Measurements from ENCODE around the gene ITIH4. TPM values are rescaled to one million over a fixed set of nuclear protein-coding genes. Genes with fewer than 3 reads are reported as not detected.

Gene ITIH4
- total RNA-seq, 1 experiment from 2014 or later = 4.1 TPM

- DNase-seq = no peak
- peaks cover 4% of the 10 kb centered on the region for H3K4me1 Mint-ChIP-seq (ENCODE audit: low read depth, unreplicated experiment)
- Histone ChIP-seq H3K4me3 (ENCODE audit: low read depth, low read length) (no peak overlapping the region), H3K27me3 (replicated peaks; ENCODE audit: control insufficient read depth, insufficient read depth, low read length) (no peaks in the 10 kb centered on the region), H3K36me3 (ENCODE audit: control insufficient read depth, insufficient read depth, low read length) (no peaks in the 10 kb centered on the region), H3K9me3 (no peaks in the 10 kb centered on the region), H3K4me1 (no peaks in the 10 kb centered on the region)
- ChIA-PET CTCF (interaction anchor here (1.2 kb wide), 1 partner anchor 18 kb away, joined by 5 read pairs; no protein-coding TSS in a partner anchor), POLR2A (no interaction called here)
- no peak for TF ChIP-seq CTCF (IDR thresholded peaks at IDR 0.05; ENCODE audit: insufficient read depth in 1 of 2, low read depth in 1 of 2, low read length in 1 of 2, severe bottlenecking in 1 of 2, unreplicated experiment in 1 of 2)
- no peak overlapping the region for H3K27ac Mint-ChIP-seq (ENCODE audit: unreplicated experiment)
- no peaks in the 10 kb centered on the region for H3K9me3 Mint-ChIP-seq (ENCODE audit: unreplicated experiment)
- no peak overlapping the region for H3K4me3 Mint-ChIP-seq (ENCODE audit: unreplicated experiment)
- H3K36me3 Mint-ChIP-seq (ENCODE audit: insufficient read depth, unreplicated experiment) = no peaks in the 10 kb centered on the region
- intact Hi-C loops (cut with micrococcal nuclease; ENCODE audit: unreplicated experiment) = no loop called here
- no TSS peak for BruUV-seq (replicated peaks)
- no peaks in the 10 kb centered on the region for H3K27me3 Mint-ChIP-seq (ENCODE audit: insufficient read depth, unreplicated experiment)
These were observed 14.3 kb downstream of the ITIH4 start for GRCh38 chr3:52816199-52816598.

GRCh38 chr3:52813810-52814209 lies 16.7 kb downstream of the ITIH4 start:
- Histone ChIP-seq H3K27me3 (replicated peaks; ENCODE audit: control insufficient read depth, insufficient read depth, low read length) (no peaks in the 10 kb centered on the region), H3K36me3 (ENCODE audit: control insufficient read depth, insufficient read depth, low read length) (no peaks in the 10 kb centered on the region), H3K9me3 (no peaks in the 10 kb centered on the region), H3K4me3 (ENCODE audit: low read depth, low read length) (no peak overlapping the region), H3K4me1 (no peaks in the 10 kb centered on the region)
- Mint-ChIP-seq H3K36me3 (ENCODE audit: insufficient read depth, unreplicated experiment) (no peaks in the 10 kb centered on the region), H3K4me1 (ENCODE audit: low read depth, unreplicated experiment) (no peaks in the 10 kb centered on the region), H3K4me3 (ENCODE audit: unreplicated experiment) (no peak overlapping the region), H3K27ac (ENCODE audit: unreplicated experiment) (no peak overlapping the region), H3K9me3 (ENCODE audit: unreplicated experiment) (no peaks in the 10 kb centered on the region), H3K27me3 (ENCODE audit: insufficient read depth, unreplicated experiment) (no peaks in the 10 kb centered on the region)
- TF ChIP-seq CTCF (IDR thresholded peaks at IDR 0.05; ENCODE audit: insufficient read depth in 1 of 2, low read depth in 1 of 2, low read length in 1 of 2, severe bottlenecking in 1 of 2, unreplicated experiment in 1 of 2) = no peak
- BruUV-seq (replicated peaks) = no TSS peak
- POLR2A ChIA-PET = no interaction called here
- CTCF ChIA-PET = interaction anchor here (0.6 kb wide), 1 partner anchor 650 kb away, joined by 5 read pairs; no protein-coding TSS in a partner anchor
- no peak for DNase-seq
- intact Hi-C loops (cut with micrococcal nuclease; ENCODE audit: unreplicated experiment) = no loop called here

GRCh38 chr3:52811452-52812011 lies 18.9 kb downstream of the ITIH4 start:
- H3K27ac Mint-ChIP-seq (ENCODE audit: unreplicated experiment) = no peak overlapping the region
- ChIA-PET POLR2A (no interaction called here), CTCF (interaction anchor here (1.1 kb wide), 1 partner anchor 10 kb away, joined by 5 read pairs; no protein-coding TSS in a partner anchor)
- intact Hi-C loops (cut with micrococcal nuclease; ENCODE audit: unreplicated experiment) = no loop called here
- no peaks in the 10 kb centered on the region for H3K36me3 Mint-ChIP-seq (ENCODE audit: insufficient read depth, unreplicated experiment)
- no peaks in the 10 kb centered on the region for H3K9me3 Mint-ChIP-seq (ENCODE audit: unreplicated experiment)
- H3K4me3 ChIP-seq (ENCODE audit: low read depth, low read length) = no peak overlapping the region
- H3K27me3 ChIP-seq (replicated peaks; ENCODE audit: control insufficient read depth, insufficient read depth, low read length) = no peaks in the 10 kb centered on the region
- peak in 1 of 2 experiments; percentile 15 for DNase-seq
- no peak for TF ChIP-seq CTCF (IDR thresholded peaks at IDR 0.05; ENCODE audit: insufficient read depth in 1 of 2, low read depth in 1 of 2, low read length in 1 of 2, severe bottlenecking in 1 of 2, unreplicated experiment in 1 of 2)
- no TSS peak for BruUV-seq (replicated peaks)
- H3K4me3 Mint-ChIP-seq (ENCODE audit: unreplicated experiment) = no peak overlapping the region
- no peaks in the 10 kb centered on the region for H3K27me3 Mint-ChIP-seq (ENCODE audit: insufficient read depth, unreplicated experiment)
- H3K4me1 Mint-ChIP-seq (ENCODE audit: low read depth, unreplicated experiment) = no peaks in the 10 kb centered on the region
- H3K4me1 ChIP-seq = no peaks in the 10 kb centered on the region
- H3K36me3 ChIP-seq (ENCODE audit: control insufficient read depth, insufficient read depth, low read length) = no peaks in the 10 kb centered on the region
- H3K9me3 ChIP-seq = no peaks in the 10 kb centered on the region
